Esophagus squamous epithelium (tissue), 5 donors: Measurements from ENCODE around the gene NYAP1. TPM values are rescaled to one million over a fixed set of nuclear protein-coding genes. Genes with fewer than 3 reads are reported as not detected.

Experiments used
- DNase-seq: peaks from one replicate; lab custom pipeline; 2025; lab: John Stamatoyannopoulos, UW
- H3K27ac ChIP-seq, 4 donors: fragments of 200-600 bp; sonication (generic); one replicate each; pipeline ENCODE4 v1.5.1; 2016 to 2019; ENCODE audit warnings: mild to moderate bottlenecking in 1 of 4
- H3K27me3 ChIP-seq, 4 donors: fragments of 200-600 bp; sonication (generic); 1 replicate in 3 of 4; 2 replicates in 1 of 4; pipeline versions ENCODE4 v1.5.1 to v1.6.0; 2017 to 2021; ENCODE audit warnings: antibody characterized with exemption in 1 of 4
- H3K36me3 ChIP-seq, 3 donors: fragments of 200-600 bp; sonication (generic); one replicate each; pipeline ENCODE4 v1.5.1; 2016 to 2019
- H3K4me1 ChIP-seq, 3 donors: fragments of 200-600 bp; sonication (generic); one replicate each; pipeline ENCODE4 v1.5.1; 2017 to 2019
- H3K4me3 ChIP-seq, 4 donors: fragments of 200-600 bp; sonication (generic); 1 replicate in 3 of 4; 2 replicates in 1 of 4; pipeline ENCODE4 v1.5.1; 2016 to 2019; ENCODE audit warnings: mild to moderate bottlenecking in 2 of 4, moderate library complexity in 1 of 4
- H3K9me3 ChIP-seq, 3 donors: fragments of 200-600 bp; sonication (generic); one replicate each; pipeline ENCODE4 v1.5.1; 2016 to 2019
- CTCF ChIP-seq, 6 experiments: fragments of 450-650 bp in 4 of 6; fragments of 200-600 bp in 2 of 6; sonication (generic) in 2 of 6; IDR thresholded peaks; one replicate each; pipeline ENCODE4 v1.5.1; 2016 to 2019; ENCODE audit warnings: antibody characterized with exemption in 6 of 6, mild to moderate bottlenecking in 4 of 6, moderate library complexity in 4 of 6
- POLR2A ChIP-seq, 4 donors: fragments of 450-650 bp; IDR thresholded peaks; one replicate each; pipeline ENCODE4 v1.6.1; 2017; ENCODE audit warnings: antibody characterized with exemption in 4 of 4, mild to moderate bottlenecking in 4 of 4, moderate library complexity in 3 of 4
- whole genome bisulfite sequencing, 2 donors: methylation state at CpG; one replicate each; pipeline ENCODE4 v1.1.5; 2018; 5-methylcytosine and 5-hydroxymethylcytosine counted together
- intact Hi-C: fragments of 100-400 bp; cut with DNase I; formaldehyde crosslinking; loops from one replicate; pipeline ENCODE4 v1.15.0; 2022
- total RNA-seq, 4 donors: library from RNA; depleted of rRNA; stranded (reverse); fragments of >200 nt; gene quantifications; one replicate each; pipeline ENCODE4 v1.1.0, GENCODE V29; 2016
- donor health status: DM: yes; HTN: yes; CAD: no.

NYAP1 gene
- total RNA-seq, 4 donors from 2014 or later: 0.31 to 1.1 (median 0.57) TPM; not detected in 1

- Histone ChIP-seq H3K4me1 (peaks cover 38 to 67% (median 43%) of the 10 kb centered on the region in 3 donors), H3K27ac (peak within 1 kb of the TSS; percentile 92 to 98 (median 94)), H3K27me3 (no peaks in the 10 kb centered on the region), H3K36me3 (peaks cover 0 to 11% (median under 1%) of the 10 kb centered on the region in 3 donors), H3K9me3 (no peaks in the 10 kb centered on the region), H3K4me3 (peak within 1 kb of the TSS; percentile 85 to 100 (median 92))
- WGBS, 2 donors: 0% methylated on average over 5 to 16 of the region's 27 CpGs
- intact Hi-C loops: loop anchor here (10.0 kb wide), 1 partner anchor 216 kb away; the partner anchor contains the start of gene GIGYF1
- TF ChIP-seq CTCF (IDR thresholded peaks at IDR 0.05): no peak
- peak in 3 of 4 donors; percentile 83 to 93 (median 91) for TF ChIP-seq POLR2A (IDR thresholded peaks at IDR 0.05)
- DNase-seq: peak; percentile 72
Measured at GRCh38 chr7:100478958-100479660, 4.6 kb upstream of the NYAP1 start, which contains the start of gene TSC22D4. Gene TSC22D4, minus strand, starts transcription at chr7:100479214. Its CDS starts 1,176 bp downstream, at chr7:100478038.

GRCh38 chr7:100481466-100481865 lies 2.3 kb upstream of the NYAP1 start:
- intact Hi-C loops: no loop called here
- WGBS, 2 donors: 64 to 73% methylated on average over 1 of the region's 1 CpG
- TF ChIP-seq CTCF (IDR thresholded peaks at IDR 0.05) (no peak), POLR2A (IDR thresholded peaks at IDR 0.05) (no peak)
- Histone ChIP-seq H3K4me3 (no peak overlapping the region), H3K36me3 (no peaks in the 10 kb centered on the region), H3K9me3 (no peaks in the 10 kb centered on the region), H3K27me3 (no peaks in the 10 kb centered on the region), H3K27ac (no peak overlapping the region), H3K4me1 (peaks cover 24 to 65% (median 34%) of the 10 kb centered on the region in 3 donors)
- DNase-seq: no peak

GRCh38 chr7:100482728-100483089 lies 1.0 kb upstream of the NYAP1 start:
- H3K27ac ChIP-seq: peak overlapping the region; percentile 71 to 84 (median 75)
- no peaks in the 10 kb centered on the region for H3K27me3 ChIP-seq
- intact Hi-C loops: no loop called here
- 29 to 39% methylated on average over 12 to 13 of the region's 14 CpGs for WGBS, 2 donors
- no peaks in the 10 kb centered on the region for H3K9me3 ChIP-seq
- no peak for TF ChIP-seq CTCF (IDR thresholded peaks at IDR 0.05)
- no peak for TF ChIP-seq POLR2A (IDR thresholded peaks at IDR 0.05)
- peak overlapping the region; percentile 53 to 88 (median 66) for H3K4me3 ChIP-seq
- DNase-seq: no peak
- H3K4me1 ChIP-seq: peaks cover 14 to 52% (median 22%) of the 10 kb centered on the region in 3 donors
- no peaks in the 10 kb centered on the region for H3K36me3 ChIP-seq

- Histone ChIP-seq H3K27ac (peak overlapping the region; percentile 71 to 84 (median 75)), H3K4me1 (peaks cover 14 to 49% (median 19%) of the 10 kb centered on the region in 3 donors), H3K36me3 (peaks cover 0 to 3% (median 0%) of the 10 kb centered on the region in 3 donors), H3K4me3 (peak overlapping the region; percentile 53 to 88 (median 66)), H3K27me3 (no peaks in the 10 kb centered on the region), H3K9me3 (no peaks in the 10 kb centered on the region)
- 0 to 1% methylated on average over 16 to 30 of the region's 79 CpGs for WGBS, 2 donors
- TF ChIP-seq POLR2A (IDR thresholded peaks at IDR 0.05) (no peak), CTCF (IDR thresholded peaks at IDR 0.05) (peak; percentile 82 to 99 (median 99))
- no peak for DNase-seq
- intact Hi-C loops: no loop called here
Measured at GRCh38 chr7:100483090-100483721, 521 bp upstream of the NYAP1 start.

- Histone ChIP-seq H3K27me3 (no peaks in the 10 kb centered on the region), H3K4me3 (peak overlapping the region in 1 of 4 donors; percentile 88), H3K36me3 (peaks cover 0 to 9% (median 0%) of the 10 kb centered on the region in 3 donors), H3K27ac (peak overlapping the region in 2 of 4 donors; percentile 65 to 76), H3K4me1 (peaks cover 9 to 48% (median 15%) of the 10 kb centered on the region in 3 donors), H3K9me3 (no peaks in the 10 kb centered on the region)
- WGBS, 2 donors: 83 to 92% methylated on average over 2 to 4 of the region's 6 CpGs
- DNase-seq: no peak
- TF ChIP-seq CTCF (IDR thresholded peaks at IDR 0.05) (no peak), POLR2A (IDR thresholded peaks at IDR 0.05) (no peak)
- intact Hi-C loops: no loop called here
Measured at GRCh38 chr7:100484673-100485045, 932 bp downstream of the NYAP1 start.
